Uterus (tissue), 4 donors: ENCODE results near the gene HCN1. TPM values are rescaled to one million over a fixed set of nuclear protein-coding genes. Genes with fewer than 3 reads are reported as not detected.

Experiments used
- DNase-seq, 2 donors: peaks; one replicate each; pipeline ENCODE4 v3.0.0-alpha.2; 2019 to 2020
- H3K27ac ChIP-seq, 2 donors: fragments of 200-600 bp; sonication (generic); 1 replicate in 1 of 2; 2 replicates in 1 of 2; pipeline ENCODE4 v1.5.1; 2016 to 2018
- H3K27me3 ChIP-seq, 2 donors: fragments of 200-600 bp; sonication (generic); one replicate each; pipeline ENCODE4 v1.5.1; 2018 to 2019; ENCODE audit warnings: control low read depth in 1 of 2
- H3K36me3 ChIP-seq, 2 donors: fragments of 200-600 bp; sonication (generic); one replicate each; pipeline ENCODE4 v1.5.1; 2019; ENCODE audit warnings: control low read depth in 1 of 2
- H3K4me1 ChIP-seq, 2 donors: fragments of 200-600 bp; sonication (generic); one replicate each; pipeline ENCODE4 v1.5.1; 2018 to 2019; ENCODE audit warnings: control low read depth in 1 of 2
- H3K4me3 ChIP-seq, 2 donors: fragments of 200-600 bp; sonication (generic); 1 replicate in 1 of 2; 2 replicates in 1 of 2; pipeline ENCODE4 v1.5.1; 2018 to 2019; ENCODE audit warnings: mild to moderate bottlenecking in 1 of 2
- H3K9me3 ChIP-seq, 2 donors: fragments of 200-600 bp; sonication (generic); one replicate each; pipeline ENCODE4 v1.5.1; 2019; ENCODE audit warnings: control low read depth in 1 of 2
- CTCF ChIP-seq, 4 experiments: fragments of 200-600 bp in 2 of 4; fragments of 450-650 bp in 2 of 4; sonication (generic) in 2 of 4; IDR thresholded peaks; one replicate each; pipeline ENCODE4 v1.5.1; 2016 to 2019; ENCODE audit warnings: antibody characterized with exemption in 4 of 4, mild to moderate bottlenecking in 2 of 4, moderate library complexity in 1 of 4
- POLR2A ChIP-seq, 2 donors: fragments of 450-650 bp; IDR thresholded peaks; one replicate each; pipeline ENCODE4 v1.6.1; 2016; ENCODE audit warnings: antibody characterized with exemption in 2 of 2, mild to moderate bottlenecking in 1 of 2, moderate library complexity in 1 of 2
- intact Hi-C: fragments of 100-400 bp; cut with DNase I; formaldehyde crosslinking; loops from one replicate; pipeline ENCODE4 v1.15.1; 2023; ENCODE audit warnings: low total_unique reads
- total RNA-seq, 4 donors: library from RNA; depleted of rRNA in 3 of 4; stranded (reverse); fragments of >200 nt in 3 of 4; gene quantifications; one replicate each; pipeline versions ENCODE4 v1.1.0 to v1.2.4, GENCODE V29; 2014 to 2023
- donor health status: DM: yes; HTN: yes; CAD: no.

The HCN1 gene
- total RNA-seq, 4 donors from 2014 or later = 0.07 TPM; not detected in 3

GRCh38 chr5:45672271-45672670 lies 23.9 kb downstream of the HCN1 start:
- no peak for DNase-seq
- no peaks in the 10 kb centered on the region for H3K4me1 ChIP-seq
- no peaks in the 10 kb centered on the region for H3K36me3 ChIP-seq
- H3K9me3 ChIP-seq = no peaks in the 10 kb centered on the region
- no peak overlapping the region for H3K4me3 ChIP-seq
- no peaks in the 10 kb centered on the region for H3K27me3 ChIP-seq
- intact Hi-C loops = no loop called here
- no peak overlapping the region for H3K27ac ChIP-seq
- TF ChIP-seq POLR2A (IDR thresholded peaks at IDR 0.05) = no peak
- TF ChIP-seq CTCF (IDR thresholded peaks at IDR 0.05) = no peak

GRCh38 chr5:45648744-45649143 lies 47.4 kb downstream of the HCN1 start:
- intact Hi-C loops = no loop called here
- no peak for DNase-seq

GRCh38 chr5:45643056-45643455 lies 53.1 kb downstream of the HCN1 start:
- Histone ChIP-seq H3K9me3 (no peaks in the 10 kb centered on the region), H3K4me3 (no peak overlapping the region), H3K27ac (no peak overlapping the region), H3K4me1 (no peaks in the 10 kb centered on the region), H3K36me3 (no peaks in the 10 kb centered on the region), H3K27me3 (no peaks in the 10 kb centered on the region)
- intact Hi-C loops = no loop called here
- no peak for DNase-seq
- TF ChIP-seq POLR2A (IDR thresholded peaks at IDR 0.05) = no peak
- no peak for TF ChIP-seq CTCF (IDR thresholded peaks at IDR 0.05)

More at GRCh38 chr5:45648744-45649143, 47.4 kb downstream of the HCN1 start:
- no peaks in the 10 kb centered on the region for H3K9me3 ChIP-seq
- TF ChIP-seq POLR2A (IDR thresholded peaks at IDR 0.05) = no peak
- TF ChIP-seq CTCF (IDR thresholded peaks at IDR 0.05) = no peak
- no peaks in the 10 kb centered on the region for H3K36me3 ChIP-seq
- H3K4me1 ChIP-seq = no peaks in the 10 kb centered on the region
- no peaks in the 10 kb centered on the region for H3K27me3 ChIP-seq
- no peak overlapping the region for H3K4me3 ChIP-seq
- no peak overlapping the region for H3K27ac ChIP-seq

GRCh38 chr5:45642370-45642769 lies 53.8 kb downstream of the HCN1 start:
- H3K4me1 ChIP-seq = no peaks in the 10 kb centered on the region
- intact Hi-C loops = no loop called here
- H3K27ac ChIP-seq = no peak overlapping the region
- no peaks in the 10 kb centered on the region for H3K36me3 ChIP-seq
- DNase-seq = no peak
- no peaks in the 10 kb centered on the region for H3K9me3 ChIP-seq
- no peaks in the 10 kb centered on the region for H3K27me3 ChIP-seq
- no peak overlapping the region for H3K4me3 ChIP-seq
- TF ChIP-seq CTCF (IDR thresholded peaks at IDR 0.05) = no peak
- no peak for TF ChIP-seq POLR2A (IDR thresholded peaks at IDR 0.05)

- TF ChIP-seq POLR2A (IDR thresholded peaks at IDR 0.05) = no peak
- no peak for TF ChIP-seq CTCF (IDR thresholded peaks at IDR 0.05)
- H3K27ac ChIP-seq = no peak overlapping the region
- no peak for DNase-seq
- H3K4me3 ChIP-seq = no peak overlapping the region
- H3K9me3 ChIP-seq = no peaks in the 10 kb centered on the region
- H3K27me3 ChIP-seq = no peaks in the 10 kb centered on the region
- no peaks in the 10 kb centered on the region for H3K36me3 ChIP-seq
- no peaks in the 10 kb centered on the region for H3K4me1 ChIP-seq
- intact Hi-C loops = no loop called here
Measured at GRCh38 chr5:45639040-45639439, 57.1 kb downstream of the HCN1 start.
